WTC11 (cell line): ENCODE results near the gene SCAF4. TPM values are rescaled to one million over a fixed set of nuclear protein-coding genes. Genes with fewer than 3 reads are reported as not detected.
A peak's percentile ranks its signal among the peaks of the same experiment; 100 is the strongest.

Experiments
- ATAC-seq: fragments of 200-7000 bp; cut with Tn5 transposase; 2 replicates; pipeline ENCODE4 v1.10.0; 2021; ENCODE audit warnings: mild to moderate bottlenecking, moderate library complexity
- Bru-seq: library from RNA; stranded (reverse); fragments of 400-500 nt; gene quantifications from one replicate; lab custom pipeline; 2021; lab: Mats Ljungman, UMichigan
- CTCF ChIA-PET: fragments of 300-600 bp; sonication (Branson Sonifier 250); formaldehyde crosslinking; loops from one replicate; lab custom pipeline; 2021; ENCODE audit warnings: antibody characterized with exemption; lab: Charles Lee
- POLR2A ChIA-PET: fragments of 350-600 bp; sonication (Branson Sonifier 250); formaldehyde crosslinking; loops from one replicate; lab custom pipeline; 2021; ENCODE audit warnings: antibody characterized with exemption; lab: Charles Lee
- DNase-seq: peaks from one replicate; pipeline ENCODE4 v3.0.0; 2021; ENCODE audit warnings: low spot score
- H3K27ac Mint-ChIP-seq: 2 replicates; pipeline ENCODE4 v1.8.0; 2021; ENCODE audit warnings: mixed read lengths
- H3K27me3 Mint-ChIP-seq: 2 replicates; pipeline ENCODE4 v1.8.0; 2021; ENCODE audit warnings: low read depth, mild to moderate bottlenecking, moderate library complexity, mixed read lengths
- H3K36me3 Mint-ChIP-seq: 2 replicates; pipeline ENCODE4 v1.8.0; 2021; ENCODE audit warnings: mixed read lengths
- H3K4me1 Mint-ChIP-seq: 2 replicates; pipeline ENCODE4 v1.8.0; 2022; ENCODE audit warnings: mixed read lengths
- H3K4me3 Mint-ChIP-seq: 2 replicates; pipeline ENCODE4 v1.8.0; 2021; ENCODE audit warnings: mild to moderate bottlenecking, moderate library complexity, mixed read lengths
- H3K9me3 Mint-ChIP-seq: 2 replicates; pipeline ENCODE4 v1.8.0; 2021; ENCODE audit warnings: mixed read lengths
- AR ChIP-seq: fragments of 250-450 bp; sonication (Bioruptor Pico); IDR thresholded peaks from 2 replicates; pipeline ENCODE4 v1.9.0; 2021; ENCODE audit warnings: mild to moderate bottlenecking
- CREB1 ChIP-seq: sonication (generic); formaldehyde crosslinking; IDR thresholded peaks from 2 replicates; pipeline ENCODE4 v1.8.0; 2023; ENCODE audit warnings: mild to moderate bottlenecking, missing genetic modification reagents
- E2F4 ChIP-seq: sonication (generic); formaldehyde crosslinking; IDR thresholded peaks from 2 replicates; pipeline ENCODE4 v1.8.1; 2022; ENCODE audit warnings: low read depth, mild to moderate bottlenecking, moderate library complexity, missing genetic modification reagents, borderline replicate concordance
- E2F5 ChIP-seq: sonication (generic); formaldehyde crosslinking; IDR thresholded peaks from 2 replicates; pipeline ENCODE4 v1.8.1; 2022; ENCODE audit warnings: mild to moderate bottlenecking, moderate library complexity, missing genetic modification reagents
- ETV6 ChIP-seq: sonication (generic); formaldehyde crosslinking; IDR thresholded peaks from 2 replicates; pipeline ENCODE4 v1.8.1; 2022; ENCODE audit warnings: mild to moderate bottlenecking, missing genetic modification reagents
- FOXK1 ChIP-seq: sonication (generic); formaldehyde crosslinking; IDR thresholded peaks from 2 replicates; pipeline ENCODE4 v1.8.0; 2022; ENCODE audit warnings: mild to moderate bottlenecking, moderate library complexity, missing genetic modification reagents
- FOXP1 ChIP-seq: sonication (generic); formaldehyde crosslinking; IDR thresholded peaks from 2 replicates; pipeline ENCODE4 v1.8.0; 2022; ENCODE audit warnings: missing genetic modification reagents, mild to moderate bottlenecking, moderate library complexity, borderline replicate concordance
- FOXP4 ChIP-seq: sonication (generic); formaldehyde crosslinking; IDR thresholded peaks from 2 replicates; pipeline ENCODE4 v1.8.0; 2022; ENCODE audit warnings: mild to moderate bottlenecking, missing genetic modification reagents
- HMGA2 ChIP-seq: fragments of 250-450 bp; sonication (Bioruptor Pico); IDR thresholded peaks from 2 replicates; pipeline ENCODE4 v1.4.0; 2021; ENCODE audit warnings: mild to moderate bottlenecking, moderate library complexity
- JAZF1 ChIP-seq: fragments of 250-450 bp; sonication (Bioruptor Pico); IDR thresholded peaks from 2 replicates; pipeline ENCODE4 v1.9.0; 2021; ENCODE audit warnings: moderate library complexity, mild to moderate bottlenecking, inconsistent platforms
- MAX ChIP-seq: sonication (generic); formaldehyde crosslinking; IDR thresholded peaks from 2 replicates; pipeline ENCODE4 v1.8.0; 2022; ENCODE audit warnings: mild to moderate bottlenecking, missing genetic modification reagents
- NFYB ChIP-seq: sonication (generic); formaldehyde crosslinking; conservative IDR thresholded peaks from 2 replicates; pipeline ENCODE4 v1.8.0; 2022; ENCODE audit warnings: low read depth, missing genetic modification reagents
- NR2C2 ChIP-seq: sonication (generic); formaldehyde crosslinking; IDR thresholded peaks from 2 replicates; pipeline ENCODE4 v1.8.0; 2022; ENCODE audit warnings: mild to moderate bottlenecking, missing genetic modification reagents
- PRRX2 ChIP-seq: fragments of 250-450 bp; sonication (Bioruptor Pico); IDR thresholded peaks from 2 replicates; pipeline ENCODE4 v1.8.0; 2021; ENCODE audit warnings: mild to moderate bottlenecking
- ZBTB43 ChIP-seq: sonication (generic); formaldehyde crosslinking; IDR thresholded peaks from 2 replicates; pipeline ENCODE4 v1.8.1; 2023; ENCODE audit warnings: mild to moderate bottlenecking, missing genetic modification reagents
- ZMAT4 ChIP-seq: fragments of 250-450 bp; sonication (Bioruptor Pico); IDR thresholded peaks from 2 replicates; pipeline ENCODE4 v1.9.0; 2021; ENCODE audit warnings: mild to moderate bottlenecking
- ZNF138 ChIP-seq: sonication (generic); formaldehyde crosslinking; conservative IDR thresholded peaks from 2 replicates; pipeline ENCODE4 v1.8.1; 2022; ENCODE audit warnings: mild to moderate bottlenecking, moderate library complexity, missing genetic modification reagents
- ZNF416 ChIP-seq: fragments of 250-450 bp; sonication (Bioruptor Pico); IDR thresholded peaks from 2 replicates; pipeline ENCODE4 v1.9.0; 2021; ENCODE audit warnings: mild to moderate bottlenecking, inconsistent platforms
- ZSCAN18 ChIP-seq: fragments of 250-450 bp; sonication (Bioruptor Pico); IDR thresholded peaks from 2 replicates; pipeline ENCODE4 v2.1.2; 2022; ENCODE audit warnings: mild to moderate bottlenecking, moderate library complexity
- long read RNA-seq, 3 experiments: library from RNA in 1 of 3; library from capped mRNA in 1 of 3; library from polyadenylated mRNA in 1 of 3; unstranded in 2 of 3; stranded (forward) in 1 of 3; transcript quantifications; one replicate each; pipeline ENCODE4 v2.0.0, GENCODE V29; 2021
- total RNA-seq: library from RNA; stranded (reverse); gene quantifications from 3 replicates; pipeline ENCODE4 v1.2.3, GENCODE V29; 2021

Gene SCAF4
- 54.0 to 55.9 TPM (median 55.2 TPM) in 3 replicates for total RNA-seq
- Bru-seq, nascent RNA: percentile 96 among the genes with signal in this experiment
- long read RNA-seq, experiment 1, full-length matches to known transcripts: 204 of 301 reads
- long read RNA-seq, experiment 1, partial matches to known transcripts: 41 of 301 reads
- long read RNA-seq, experiment 1, other reads (novel, unspliced or antisense): 56 of 301 reads
- long read RNA-seq, experiment 2, full-length matches to known transcripts: 3 of 60 reads
- long read RNA-seq, experiment 2, partial matches to known transcripts: 19 of 60 reads
- long read RNA-seq, experiment 2, other reads (novel, unspliced or antisense): 38 of 60 reads
- long read RNA-seq, experiment 3, partial matches to known transcripts: 1 of 1 reads
- long read RNA-seq, experiment 3, other reads (novel, unspliced or antisense): 0 of 1 reads

GRCh38 chr21:31731857-31732596, at the start of gene SCAF4:
Gene SCAF4 (minus strand): TSS chr21:31732118. CDS start chr21:31731692, 426 bp downstream.
- CTCF ChIA-PET: interaction anchor here (1.6 kb wide), 1 partner anchor 134 kb away, joined by 4 read pairs; no protein-coding TSS in a partner anchor
- no peaks in the 10 kb centered on the region; the same call in 1 of the 2 replicates for H3K27me3 Mint-ChIP-seq
- no peaks in the 10 kb centered on the region for H3K9me3 Mint-ChIP-seq
- POLR2A ChIA-PET: interaction anchor here (0.5 kb wide), 1 partner anchor 178 kb away, joined by 7 read pairs; no protein-coding TSS in a partner anchor
- peak; percentile 84 for DNase-seq
- peaks cover 2% of the 10 kb centered on the region; the same call in 1 of the 2 replicates for H3K4me1 Mint-ChIP-seq
- H3K4me3 Mint-ChIP-seq: no peak within 1 kb of the TSS; the same call in 1 of the 2 replicates
- peak within 1 kb of the TSS; percentile 92 for H3K27ac Mint-ChIP-seq
- peaks cover 4% of the 10 kb centered on the region; the same call in 1 of the 2 replicates for H3K36me3 Mint-ChIP-seq
- ATAC-seq: peak; percentile 83
- peak; percentile 34; the same call in 1 of the 2 replicates for TF ChIP-seq ETV6 (CRISPR knock-in tag)
- TF ChIP-seq ZNF416: peak; percentile 90; the same call in 1 of the 2 replicates
- peak; percentile 44; the same call in 1 of the 2 replicates for TF ChIP-seq E2F4 (CRISPR knock-in tag)
- no peak for TF ChIP-seq ZSCAN18
- no peak for TF ChIP-seq NR2C2 (CRISPR knock-in tag)
- 0 out of 2 replicates have a peak, but pooled peaks have one; percentile 38 for TF ChIP-seq AR (CRISPR knock-in tag)
- TF ChIP-seq FOXP4: peak; percentile 27; the same call in 1 of the 2 replicates
- no peak for TF ChIP-seq PRRX2 (CRISPR knock-in tag)
- TF ChIP-seq NFYB (CRISPR knock-in tag): no peak
- peak; percentile 69; the same call in 1 of the 2 replicates for TF ChIP-seq MAX (CRISPR knock-in tag)
- TF ChIP-seq ZBTB43 (CRISPR knock-in tag): 0 out of 2 replicates have a peak, but pooled peaks have one; percentile 8
- peak; percentile 32; the same call in 1 of the 2 replicates for TF ChIP-seq FOXK1
- no peak for TF ChIP-seq CREB1 (CRISPR knock-in tag)
- TF ChIP-seq JAZF1 (CRISPR knock-in tag): no peak
- TF ChIP-seq HMGA2: no peak
- no peak for TF ChIP-seq ZMAT4 (CRISPR knock-in tag)
- peak; percentile 90 for TF ChIP-seq E2F5 (CRISPR knock-in tag)
- no peak for TF ChIP-seq ZNF138 (CRISPR knock-in tag)
- TF ChIP-seq FOXP1 (CRISPR knock-in tag): peak; percentile 54; the same call in 1 of the 2 replicates
